Right lung (tissue), 5 donors: Measurements from ENCODE around the gene NDRG3. TPM values are rescaled to one million over a fixed set of nuclear protein-coding genes. Genes with fewer than 3 reads are reported as not detected.
"Not testable (repeated sequence)": the region's sequence is repeated elsewhere in the genome, so short reads cannot be mapped to it uniquely, and the experiment has no call there.

Experiments
- DNase-seq, 2 donors: peaks; one replicate each; pipeline ENCODE4 v3.0.0-alpha.2; 2013
- polyA plus RNA-seq, 5 donors: library from polyadenylated mRNA; unstranded; fragments of 120-200 nt; gene quantifications; one replicate each; pipeline versions ENCODE4 v1.2.1 to v1.2.3, GENCODE V29; 2013; ENCODE audit warnings: inconsistent platforms in 1 of 5, low replicate concordance in 1 of 5; ENCODE audit not compliant: insufficient read length in 5 of 5, insufficient read depth in 1 of 5

NDRG3 gene
- polyA plus RNA-seq, 5 donors: 26.3 to 39.8 (median 33.6) TPM

GRCh38 chr20:36645998-36646397, 99.9 kb downstream of the NDRG3 start, which contains the start of gene SLA2:
Gene SLA2, minus strand, starts transcription at chr20:36646196. Its CDS starts 4,861 bp downstream, at chr20:36641335.
- no peak for DNase-seq

GRCh38 chr20:36645353-36645752, 100.5 kb downstream of the NDRG3 start:
- no peak for DNase-seq

DNA sequence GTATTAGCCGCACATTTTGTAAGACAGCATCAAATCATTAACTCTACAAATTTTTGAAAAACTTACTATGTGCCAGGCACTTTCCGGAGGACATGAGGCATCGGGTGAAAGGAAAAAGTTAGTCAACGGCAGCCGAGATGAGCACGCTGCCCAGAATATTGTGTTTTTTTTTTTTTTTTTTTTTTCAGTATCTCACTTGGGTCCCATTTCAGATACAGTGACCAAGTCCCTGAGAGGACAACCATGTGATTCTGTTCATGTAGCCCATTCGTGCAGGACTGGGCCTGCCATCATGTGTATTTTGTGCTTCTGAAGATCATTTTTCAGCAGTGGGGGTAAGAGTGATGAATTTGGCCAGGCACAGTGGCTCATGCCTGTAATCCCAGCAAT, 101.2 kb downstream of the NDRG3 start:
- DNase-seq: no peak

- DNase-seq: no peak
Measured at GRCh38 chr20:36644032-36644705, 101.7 kb downstream of the NDRG3 start.

DNA sequence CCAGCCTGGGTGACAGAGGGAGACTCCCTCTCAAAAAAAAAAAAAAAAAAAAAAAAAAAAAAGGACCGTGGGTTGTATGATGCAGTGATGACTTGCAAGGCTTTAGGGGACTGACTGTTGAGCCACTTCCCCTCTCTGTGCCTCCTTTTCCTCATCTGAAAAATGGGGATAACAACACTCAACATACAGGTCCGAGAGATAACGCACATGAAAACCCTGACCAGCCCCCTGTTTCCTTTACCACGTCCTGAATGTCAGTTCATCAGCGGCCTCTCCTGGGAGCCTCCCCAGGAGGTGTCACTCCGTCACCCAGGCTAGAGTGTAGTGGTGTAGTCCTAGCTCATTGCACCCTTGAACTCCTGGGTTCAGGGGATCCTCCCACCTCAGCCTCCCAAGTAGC, 103.8 kb downstream of the NDRG3 start:
- no peak for DNase-seq

GRCh38 chr20:36641506-36641843, 104.4 kb downstream of the NDRG3 start:
- DNase-seq: no peak

GRCh38 chr20:36638876-36639400, 107.0 kb downstream of the NDRG3 start:
- DNase-seq: not testable (repeated sequence)

DNA sequence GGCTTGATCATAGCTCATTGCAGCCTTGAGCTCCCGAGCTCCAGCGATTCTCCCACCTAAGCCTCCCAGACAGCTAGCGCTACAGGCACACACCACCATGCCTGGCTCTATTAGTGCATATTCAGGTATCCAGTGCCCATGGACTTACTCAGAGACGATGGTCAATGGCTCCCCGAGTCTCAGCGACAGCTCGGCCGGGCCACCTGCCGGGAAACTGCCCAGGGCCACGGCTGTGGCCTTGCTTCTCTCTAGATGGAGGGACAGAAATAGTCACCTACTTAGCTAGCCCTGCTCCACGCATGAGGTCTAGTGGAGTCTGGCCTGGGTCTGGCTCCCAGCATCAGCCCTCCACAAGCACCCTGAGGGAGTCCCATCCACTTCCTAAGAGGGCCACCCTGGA, 111.5 kb downstream of the NDRG3 start:
- DNase-seq: no peak

GRCh38 chr20:36633285-36633772, 112.6 kb downstream of the NDRG3 start:
- no peak for DNase-seq

- DNase-seq: no peak
Measured at GRCh38 chr20:36632487-36633284, 113.2 kb downstream of the NDRG3 start.

DNA sequence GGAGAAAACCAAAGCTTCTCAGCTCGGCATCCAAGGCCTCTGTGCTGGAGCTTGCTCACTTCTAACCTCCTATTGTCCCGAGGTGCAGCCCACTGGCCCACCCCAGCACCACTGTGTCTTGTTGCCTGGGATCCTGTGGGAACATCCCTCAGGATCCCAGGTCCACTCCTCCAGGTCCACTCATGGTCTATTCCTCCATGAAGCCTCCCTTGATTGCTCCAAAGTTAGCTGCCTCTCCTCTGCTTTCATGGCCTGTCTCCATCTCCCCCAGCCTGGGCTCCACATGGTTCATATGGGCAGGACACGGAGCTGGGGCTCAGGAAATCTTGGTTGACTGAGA, 113.8 kb downstream of the NDRG3 start:
- DNase-seq: no peak

DNA sequence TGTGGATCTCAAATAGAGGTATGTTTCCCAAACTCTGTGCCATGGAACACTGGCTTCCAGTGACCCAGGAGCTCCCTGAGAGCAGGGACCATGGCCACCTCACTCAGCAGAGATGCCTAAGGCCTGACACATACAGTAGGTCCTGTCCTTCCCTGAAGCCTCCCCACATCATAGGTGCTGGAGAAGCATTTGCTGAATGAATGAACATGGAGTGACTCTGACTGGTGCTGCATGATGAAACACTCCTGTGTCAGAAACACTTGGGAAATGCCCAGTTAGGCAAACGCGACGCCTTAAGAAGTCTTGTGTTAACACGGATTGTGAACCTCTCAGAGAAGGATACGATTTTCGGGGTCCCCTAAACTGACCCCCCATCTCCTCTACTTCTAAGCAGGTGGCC, 114.2 kb downstream of the NDRG3 start:
- DNase-seq: no peak

DNA sequence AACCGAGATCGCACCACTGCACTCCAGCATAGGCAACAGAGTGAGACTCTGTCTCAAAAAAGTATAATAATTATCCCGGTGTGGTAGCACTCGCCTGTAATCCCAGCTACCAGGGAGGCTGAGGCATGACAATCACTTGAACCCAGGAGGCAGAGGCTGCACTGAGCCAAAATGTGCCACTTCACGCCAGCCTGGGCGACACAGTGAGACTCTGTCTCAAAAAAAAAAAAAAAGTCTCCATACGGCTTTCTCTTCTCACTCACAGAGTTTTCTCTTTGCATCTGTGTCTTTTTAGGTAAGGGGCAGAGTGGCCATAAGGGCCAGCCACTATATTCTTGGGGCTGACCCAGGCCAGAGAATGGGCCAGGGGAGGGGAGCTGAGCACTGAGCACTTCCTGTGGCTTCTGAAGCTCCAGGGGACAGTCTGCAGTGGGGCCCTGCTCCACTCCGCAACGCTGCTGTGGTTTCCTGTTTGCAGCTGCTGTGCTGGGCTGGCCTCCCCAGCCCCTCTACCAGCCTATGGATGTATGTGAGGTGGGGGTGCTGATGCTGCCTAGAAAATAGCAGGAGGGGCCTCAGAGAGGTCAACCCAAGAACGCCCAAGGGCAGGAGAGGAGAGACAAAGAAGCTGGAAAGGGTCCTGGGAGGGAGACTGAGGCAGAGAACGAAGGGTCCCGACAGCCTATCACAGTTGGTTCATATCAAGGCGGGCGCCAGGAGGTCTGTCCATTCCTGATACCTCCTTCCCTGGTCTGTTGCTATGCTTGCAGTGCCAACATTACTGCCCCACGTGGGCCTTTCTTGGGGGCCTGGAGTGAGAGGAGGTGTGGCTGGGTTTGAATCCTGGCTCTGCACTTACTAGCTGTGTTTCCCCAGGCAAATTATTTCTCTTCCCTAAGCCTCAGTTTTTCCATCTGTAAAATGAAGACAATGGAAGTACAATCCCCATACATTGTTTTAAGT, 115.9 kb downstream of the NDRG3 start:
- no peak for DNase-seq

GRCh38 chr20:36628076-36628475, 117.8 kb downstream of the NDRG3 start:
- DNase-seq: no peak

DNA sequence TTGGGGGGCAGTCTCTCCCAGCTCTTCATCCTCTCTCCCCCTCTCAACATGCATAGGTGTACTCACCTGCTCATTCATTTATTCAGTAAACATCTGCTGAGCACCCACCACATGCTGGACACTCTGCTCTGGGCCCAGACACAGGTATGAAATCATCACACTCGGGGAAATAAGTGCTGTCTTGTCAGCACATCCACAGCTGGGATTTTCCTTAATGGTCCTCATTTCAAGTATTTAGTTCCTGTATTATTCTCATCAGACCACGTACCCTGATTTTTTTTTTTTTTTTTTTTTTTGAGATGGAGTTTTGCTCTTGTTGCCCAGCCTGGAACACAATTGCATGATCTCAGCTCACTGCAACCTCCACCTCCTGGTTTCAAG, 121.0 kb downstream of the NDRG3 start:
- no peak for DNase-seq

DNA sequence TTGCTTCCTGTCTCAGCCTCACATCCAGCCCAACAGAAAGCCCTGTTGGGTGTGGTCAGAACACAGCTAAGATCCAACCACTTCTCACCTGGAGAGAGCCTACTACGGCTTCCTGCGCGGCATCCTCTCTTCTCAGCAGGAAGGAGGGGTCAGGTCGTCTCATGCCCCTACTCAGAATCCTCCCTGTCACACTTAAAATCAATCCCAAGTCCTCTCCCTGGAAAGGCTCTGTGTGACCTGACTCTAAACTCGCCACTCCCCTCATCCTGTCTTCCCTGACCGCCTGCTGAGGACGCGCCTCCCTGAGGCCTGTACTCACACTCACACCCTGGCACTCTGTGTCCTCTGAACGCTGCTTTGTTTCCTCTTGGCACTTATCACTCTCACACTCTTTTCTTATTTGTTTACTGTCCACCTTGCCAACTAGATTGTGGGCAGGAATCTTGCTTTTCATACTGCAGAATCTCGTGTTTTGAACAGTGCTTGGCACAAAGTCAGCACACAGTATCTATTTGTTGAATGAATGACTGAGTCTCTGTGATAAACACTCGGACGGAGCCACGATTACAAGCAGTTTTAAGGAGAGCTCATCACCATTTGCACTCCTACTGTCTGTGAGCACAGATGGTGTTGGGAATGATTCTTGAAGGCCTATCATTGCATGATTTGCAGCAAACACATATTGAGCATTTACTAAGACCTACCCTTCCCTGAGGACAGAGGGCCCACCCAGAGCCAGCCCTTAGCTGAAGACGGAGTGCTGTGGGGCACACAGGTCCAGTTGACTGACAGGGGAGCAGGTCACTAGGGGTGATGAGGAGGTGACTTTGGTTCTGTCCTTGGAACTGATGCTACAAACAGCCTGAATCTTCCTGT, 121.6 kb downstream of the NDRG3 start:
- no peak for DNase-seq

DNA sequence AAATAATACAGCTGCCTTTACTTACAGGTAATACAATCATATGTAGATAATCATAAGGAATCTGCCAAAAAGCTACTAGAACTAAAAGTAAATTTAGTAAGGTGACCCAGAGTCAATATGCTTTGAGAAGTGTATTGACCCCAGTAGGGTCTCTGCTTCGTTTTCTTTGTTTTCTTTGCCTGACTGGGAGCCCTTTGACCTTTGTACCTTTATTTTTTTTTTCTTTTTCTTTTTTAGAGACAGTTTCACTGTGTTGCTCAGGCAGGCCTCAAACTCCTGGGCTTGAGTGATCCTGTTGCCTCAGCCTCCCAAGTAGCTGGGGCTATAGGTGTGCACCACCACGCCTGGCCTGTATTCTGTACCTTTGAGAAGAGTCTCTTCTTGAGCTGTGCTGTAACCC, 122.4 kb downstream of the NDRG3 start:
- DNase-seq: no peak

DNA sequence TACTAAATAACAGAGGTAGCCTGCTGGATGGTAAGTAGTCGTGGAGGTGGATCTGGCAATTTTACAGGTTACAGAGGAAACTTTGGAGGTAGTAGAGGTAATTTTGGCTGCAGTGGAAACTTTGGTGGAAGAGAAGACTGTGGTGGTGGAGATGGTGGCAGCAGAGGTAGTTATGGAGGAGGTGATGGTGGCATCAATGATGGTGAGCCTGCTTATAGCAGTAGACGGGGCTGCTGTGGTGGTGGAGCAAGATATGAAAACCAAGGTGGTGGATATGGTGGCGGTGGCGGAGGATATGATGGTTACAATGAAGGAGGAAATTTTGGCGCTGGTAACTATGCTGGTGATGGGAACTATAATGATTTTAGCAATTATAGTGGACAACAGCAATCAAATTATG, 125.0 kb downstream of the NDRG3 start:
- DNase-seq: no peak

DNA sequence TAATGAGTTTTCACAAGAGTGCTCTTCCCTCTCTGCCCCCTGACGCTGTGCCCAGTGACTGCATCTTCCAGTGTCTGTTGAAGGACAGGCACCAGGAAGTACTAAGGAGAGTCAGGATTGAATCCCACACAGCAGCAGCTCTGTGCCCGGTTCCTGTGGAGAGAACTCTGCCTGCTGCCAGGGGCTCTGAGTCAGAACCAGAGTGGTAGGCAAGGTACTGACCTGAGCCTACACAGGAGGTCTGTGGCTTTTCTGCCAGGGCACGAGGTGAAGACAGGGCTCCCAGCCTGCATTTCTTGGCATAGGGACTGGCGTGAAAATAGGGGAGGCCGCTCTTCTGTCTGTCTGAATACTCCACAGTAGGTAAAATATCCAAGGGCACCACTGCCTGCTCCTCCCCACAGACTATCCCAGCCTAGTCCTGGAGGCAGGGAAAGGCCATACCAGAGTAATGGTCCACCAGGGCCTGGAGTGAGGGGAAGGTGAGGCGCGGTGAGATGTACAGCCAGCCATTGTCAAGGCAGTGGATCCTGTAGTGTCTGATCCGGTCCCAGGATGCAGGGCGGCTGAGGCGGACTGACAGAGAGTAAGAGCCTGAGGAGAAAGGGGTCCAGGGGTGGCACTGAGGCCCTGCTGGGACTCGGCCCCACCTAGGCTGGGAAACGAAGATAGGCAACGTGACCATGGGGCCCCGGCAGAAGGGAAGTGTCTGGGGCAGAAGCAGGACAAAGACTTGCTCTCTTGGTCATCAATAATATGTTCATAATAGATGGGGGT, 130.9 kb downstream of the NDRG3 start:
- DNase-seq: no peak

DNA sequence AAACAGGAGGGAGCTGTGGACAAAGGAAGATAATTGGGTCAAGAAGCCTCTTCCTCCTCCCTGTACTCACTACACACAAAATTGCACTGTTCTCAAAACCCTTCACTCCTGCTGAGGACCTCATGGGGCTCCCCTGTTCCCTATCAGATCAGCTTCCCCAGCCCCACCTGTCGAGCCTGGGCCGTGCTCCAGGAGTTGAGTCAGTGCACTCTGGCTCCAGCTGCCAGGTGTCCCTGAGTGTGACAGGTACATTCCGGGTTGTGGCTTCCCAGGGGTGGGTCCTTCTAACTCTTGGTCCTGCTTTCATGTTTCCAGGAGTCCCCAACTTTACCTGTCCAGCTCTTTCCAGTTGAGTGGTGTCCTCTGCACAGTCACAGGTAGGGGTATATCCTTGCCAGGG, 131.9 kb downstream of the NDRG3 start:
- no peak for DNase-seq
